DOHH2 (cell line): ENCODE data around the gene TCEA2.

Source experiments
- H3F3A ChIP-seq: fragments of 200-600 bp; sonication (generic), shearing (Covaris generic); 2 replicates; pipeline ENCODE4 v1.6.0; 2016; ENCODE audit warnings: antibody characterized with exemption, mild to moderate bottlenecking; ENCODE audit not compliant: control insufficient read depth, insufficient read depth
- H3K27ac ChIP-seq: fragments of 200-600 bp; sonication (generic); 2 replicates; pipeline ENCODE4 v1.5.1; 2014; ENCODE audit warnings: low read depth, mild to moderate bottlenecking, low read length, moderate library complexity
- H3K27me3 ChIP-seq: fragments of 200-600 bp; sonication (generic); 2 replicates; pipeline ENCODE4 v1.6.1; 2014; ENCODE audit warnings: mild to moderate bottlenecking, low read length, mixed read lengths; ENCODE audit not compliant: control insufficient read depth
- H3K36me3 ChIP-seq: fragments of 200-600 bp; sonication (generic); 2 replicates; pipeline ENCODE4 v1.6.1; 2014; ENCODE audit warnings: mild to moderate bottlenecking, low read length, moderate library complexity, mixed read lengths; ENCODE audit not compliant: control insufficient read depth
- H3K4me1 ChIP-seq: fragments of 200-600 bp; sonication (generic); 2 replicates; pipeline ENCODE4 v1.6.1; 2014; ENCODE audit warnings: mild to moderate bottlenecking, low read length, mixed read lengths; ENCODE audit not compliant: control insufficient read depth
- H3K4me2 ChIP-seq: fragments of 200-600 bp; sonication (generic); 2 replicates; pipeline ENCODE4 v1.6.0; 2014; ENCODE audit warnings: mild to moderate bottlenecking, low read length, moderate library complexity
- H3K4me3 ChIP-seq: fragments of 200-600 bp; sonication (generic); 2 replicates; pipeline ENCODE4 v1.5.1; 2014; ENCODE audit warnings: mild to moderate bottlenecking, low read length, mixed read lengths
- H3K79me2 ChIP-seq: fragments of 200-600 bp; sonication (generic); 2 replicates; pipeline ENCODE4 v1.6.1; 2014; ENCODE audit warnings: mild to moderate bottlenecking, low read length, mixed read lengths; ENCODE audit not compliant: control insufficient read depth
- H3K9me2 ChIP-seq: fragments of 200-600 bp; sonication (generic); replicated peaks from 2 replicates; pipeline ENCODE4 v1.6.1; 2014; ENCODE audit warnings: mild to moderate bottlenecking, low read length, mixed read lengths; ENCODE audit not compliant: control insufficient read depth
- H3K9me3 ChIP-seq: fragments of 200-600 bp; sonication (generic); 2 replicates; pipeline ENCODE4 v1.6.1; 2014; ENCODE audit warnings: antibody characterized with exemption, low read length, mixed read lengths; ENCODE audit not compliant: control insufficient read depth, insufficient read depth
- H4K20me1 ChIP-seq: fragments of 200-600 bp; sonication (generic); 2 replicates; pipeline ENCODE4 v1.6.0; 2014; ENCODE audit warnings: low read depth, mild to moderate bottlenecking, antibody characterized with exemption, low read length, moderate library complexity; ENCODE audit not compliant: control insufficient read depth, insufficient read depth
- CTCF ChIP-seq: fragments of 200-600 bp; sonication (generic); IDR thresholded peaks from one replicate; pipeline ENCODE4 v1.5.1; 2014; ENCODE audit warnings: antibody characterized with exemption, mild to moderate bottlenecking, low read depth, low read length; ENCODE audit not compliant: poor library complexity, severe bottlenecking
- EZH2phosphoT487 ChIP-seq: fragments of 200-600 bp; sonication (generic); IDR thresholded peaks from 2 replicates; pipeline ENCODE4 v1.6.1; 2017; ENCODE audit warnings: borderline replicate concordance, mild to moderate bottlenecking, antibody characterized with exemption, low read length, moderate library complexity, mixed read lengths

The TCEA2 gene

GRCh38 chr20:64092258-64093012, 29.4 kb downstream of the TCEA2 start:
- no peaks in the 10 kb centered on the region for H3F3A ChIP-seq
- no peak overlapping the region for H3K27ac ChIP-seq
- no peaks in the 10 kb centered on the region for H3K36me3 ChIP-seq
- H3K4me3 ChIP-seq = no peak overlapping the region
- TF ChIP-seq EZH2phosphoT487 = no peak
- TF ChIP-seq CTCF = no peak
- no peaks in the 10 kb centered on the region for H3K4me1 ChIP-seq
- H3K4me2 ChIP-seq = no peak overlapping the region
- H3K79me2 ChIP-seq = no peaks in the 10 kb centered on the region
- no peaks in the 10 kb centered on the region for H3K9me2 ChIP-seq
- peaks cover 3% of the 10 kb centered on the region; the same call in 1 of the 2 replicates for H3K27me3 ChIP-seq
- H3K9me3 ChIP-seq = peaks cover 12% of the 10 kb centered on the region; the same call in 1 of the 2 replicates
- H4K20me1 ChIP-seq = no peaks in the 10 kb centered on the region

GRCh38 chr20:64093013-64093503, 30.1 kb downstream of the TCEA2 start:
- no peaks in the 10 kb centered on the region for H3K79me2 ChIP-seq
- no peaks in the 10 kb centered on the region for H3K36me3 ChIP-seq
- no peaks in the 10 kb centered on the region for H3K9me2 ChIP-seq
- no peaks in the 10 kb centered on the region for H3K4me1 ChIP-seq
- H4K20me1 ChIP-seq = no peaks in the 10 kb centered on the region
- TF ChIP-seq CTCF (no peak), EZH2phosphoT487 (no peak)
- no peak overlapping the region for H3K4me2 ChIP-seq
- no peak overlapping the region for H3K4me3 ChIP-seq
- H3K27ac ChIP-seq = no peak overlapping the region
- H3K27me3 ChIP-seq = peaks cover 3% of the 10 kb centered on the region; the same call in 1 of the 2 replicates
- H3F3A ChIP-seq = no peaks in the 10 kb centered on the region
- H3K9me3 ChIP-seq = peaks cover 8% of the 10 kb centered on the region; the same call in 1 of the 2 replicates

- Histone ChIP-seq H3K79me2 (no peaks in the 10 kb centered on the region), H3K9me3 (peaks cover 8% of the 10 kb centered on the region; the same call in 1 of the 2 replicates), H3K4me1 (peaks cover 16% of the 10 kb centered on the region), H3K9me2 (no peaks in the 10 kb centered on the region), H3K36me3 (no peaks in the 10 kb centered on the region), H3F3A (peaks cover 2% of the 10 kb centered on the region; the same call in 1 of the 2 replicates), H4K20me1 (no peaks in the 10 kb centered on the region), H3K4me2 (no peak overlapping the region), H3K4me3 (no peak overlapping the region), H3K27me3 (no peaks in the 10 kb centered on the region), H3K27ac (no peak overlapping the region)
- TF ChIP-seq EZH2phosphoT487 (no peak), CTCF (no peak)
These were observed 32.5 kb downstream of the TCEA2 start for GRCh38 chr20:64095455-64095854.
